Measurements from ENCODE around the gene ANKRD33. TPM values are rescaled to one million over a fixed set of nuclear protein-coding genes. Genes with fewer than 3 reads are reported as not detected.
"Not testable (repeated sequence)": the region's sequence is repeated elsewhere in the genome, so short reads cannot be mapped to it uniquely, and the experiment has no call there.

Gene ANKRD33
- total and polyA plus RNA-seq, 2 of the 13 experiments (the other 11 are each of a cell fraction or from before 2014, with no cell fraction given): 0.04 TPM; not detected in 1

- TF ChIP-seq ZBTB33 (CRISPR knock-in tag; IDR thresholded peaks at IDR 0.05): peak; percentile 77
- no peak for TF ChIP-seq TARDBP (CRISPR knock-in tag; IDR thresholded peaks at IDR 0.05)
- TF ChIP-seq NR2C2 (CRISPR knock-in tag; IDR thresholded peaks at IDR 0.05; ENCODE audit: borderline replicate concordance): no peak
Measured at GRCh38 chr12:51884676-51885229, 3.1 kb upstream of the ANKRD33 start (continued).

- FAIRE-seq; intact Hi-C loops (cut with micrococcal nuclease; ENCODE audit: unreplicated experiment); H2AFZ ChIP-seq (ENCODE audit: low read length); H3K36me3 ChIP-seq (replicated peaks in 1 of 2; ENCODE audit: control insufficient read depth in 1 of 2, insufficient read depth in 2 of 2, low read length in 2 of 2); in situ Hi-C loops (cut with HindIII; ENCODE audit: extremely low pct_ligation_motif_present, low pct_unique_long_range_greater_than_20kb); H4K20me1 ChIP-seq (ENCODE audit: insufficient read depth, low read length); ATAC-seq; H3K9me3 ChIP-seq (ENCODE audit: low read length); DNase-seq (ENCODE audit: low spot score); H3K27me3 ChIP-seq (ENCODE audit: control insufficient read depth in 1 of 2, insufficient read depth in 2 of 2, low read length in 2 of 2); H3K27ac ChIP-seq (ENCODE audit: extremely low read length, insufficient read depth, low read length); H3K4me3 ChIP-seq (replicated peaks in 1 of 3; ENCODE audit: insufficient read depth in 1 of 3, low read depth in 2 of 3, low read length in 3 of 3); H3K79me2 ChIP-seq (ENCODE audit: insufficient read depth, low read length); H3K9ac ChIP-seq (ENCODE audit: insufficient read depth, low read depth, low read length); CTCF ChIA-PET (ENCODE audit: low intra/inter-chr PET ratio, low total read pairs); BruUV-seq (replicated peaks); TF ChIP-seq USF2 (CRISPR knock-in tag; IDR thresholded peaks at IDR 0.05; ENCODE audit: borderline replicate concordance): not testable (repeated sequence)
- WGBS (ENCODE audit: low lambda C conversion rate): 76% methylated on average over 10 of the region's 10 CpGs
- peak overlapping the region; percentile 20; the same call in 1 of the 2 replicates for H3K4me2 ChIP-seq (ENCODE audit: low read depth, low read length)
- TF ChIP-seq RAD51 (IDR thresholded peaks at IDR 0.05; ENCODE audit: borderline replicate concordance) (peak; percentile 67; the same call in 1 of the 2 replicates), USF2 (IDR thresholded peaks at IDR 0.05; ENCODE audit: low read depth, low read length) (peak; percentile 51; the same call in 1 of the 2 replicates)
- POLR2A ChIA-PET: interaction anchor here (1.2 kb wide), 1 partner anchor 9 kb away, joined by 4 read pairs; no protein-coding TSS in a partner anchor
- peaks cover 38% of the 10 kb centered on the region for H3K4me1 ChIP-seq (ENCODE audit: insufficient read depth, low read length)
Measured at GRCh38 chr12:51885294-51886020, 2.4 kb upstream of the ANKRD33 start.
